Glutamatergic neuron (in vitro differentiated cells): ENCODE measurements around the gene SLC25A17. TPM values are rescaled to one million over a fixed set of nuclear protein-coding genes. Genes with fewer than 3 reads are reported as not detected.
"Not testable (repeated sequence)": the region's sequence is repeated elsewhere in the genome, so short reads cannot be mapped to it uniquely, and the experiment has no call there.

Source experiments
- DNase-seq: peaks from one replicate; pipeline ENCODE4 v3.0.0; 2022
- H3K27ac Mint-ChIP-seq: one replicate; pipeline ENCODE4 v1.8.0; 2020; ENCODE audit warnings: mild to moderate bottlenecking, mixed read lengths, inconsistent platforms; ENCODE audit not compliant: unreplicated experiment
- H3K27me3 Mint-ChIP-seq: one replicate; pipeline ENCODE4 v1.8.0; 2020; ENCODE audit warnings: mild to moderate bottlenecking, moderate library complexity, mixed read lengths, inconsistent platforms; ENCODE audit not compliant: unreplicated experiment
- H3K36me3 Mint-ChIP-seq: one replicate; pipeline ENCODE4 v1.8.0; 2020; ENCODE audit warnings: mild to moderate bottlenecking, mixed read lengths, inconsistent platforms; ENCODE audit not compliant: unreplicated experiment
- H3K4me1 Mint-ChIP-seq: one replicate; pipeline ENCODE4 v1.8.0; 2020; ENCODE audit warnings: mild to moderate bottlenecking, low read depth, mixed read lengths, inconsistent platforms; ENCODE audit not compliant: unreplicated experiment
- H3K4me3 Mint-ChIP-seq: one replicate; pipeline ENCODE4 v1.8.0; 2020; ENCODE audit warnings: mild to moderate bottlenecking, mixed read lengths, inconsistent platforms; ENCODE audit not compliant: unreplicated experiment
- H3K9me3 Mint-ChIP-seq: one replicate; pipeline ENCODE4 v1.8.0; 2020; ENCODE audit warnings: mild to moderate bottlenecking, moderate library complexity, mixed read lengths, inconsistent platforms; ENCODE audit not compliant: unreplicated experiment
- CTCF ChIP-seq: fragments of 200-600 bp; sonication (generic); IDR thresholded peaks from one replicate; pipeline ENCODE4 v1.5.0; 2021; ENCODE audit not compliant: partially characterized antibody, unreplicated experiment
- total RNA-seq: library from RNA; stranded (reverse); fragmentation: NEBNext Ultra II Directional; extraction: Animal tissue kit (Norgen Biotek cat#: 25700); gene quantifications from one replicate; pipeline ENCODE4 v1.2.1, GENCODE V29; 2021; ENCODE audit not compliant: unreplicated experiment

SLC25A17 gene
- total RNA-seq, 1 donor from 2014 or later = 18.3 TPM

DNA sequence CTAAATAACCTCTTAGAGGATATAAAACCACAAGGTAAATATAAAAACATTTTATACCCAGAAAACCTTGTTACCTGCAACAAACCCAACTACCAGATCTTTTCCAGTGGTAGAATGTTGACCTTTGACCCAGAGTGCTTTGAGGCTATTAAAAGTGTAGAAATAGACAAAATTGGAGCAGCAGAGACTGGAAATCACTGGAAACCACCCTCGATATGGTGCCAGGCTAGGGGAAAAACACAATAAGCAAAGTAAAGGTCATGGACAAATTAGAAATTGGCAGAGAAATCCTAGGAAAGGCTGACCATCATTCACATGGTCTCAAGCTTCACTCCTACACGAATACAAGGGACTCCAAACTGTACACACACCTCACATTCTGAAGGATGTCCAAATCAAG is 26.7 kb downstream of the SLC25A17 start:
- no peaks in the 10 kb centered on the region for H3K27me3 Mint-ChIP-seq
- H3K4me3 Mint-ChIP-seq = no peak overlapping the region
- H3K36me3 Mint-ChIP-seq = no peaks in the 10 kb centered on the region
- H3K4me1 Mint-ChIP-seq = no peaks in the 10 kb centered on the region
- H3K9me3 Mint-ChIP-seq = no peaks in the 10 kb centered on the region
- no peak for DNase-seq
- TF ChIP-seq CTCF = no peak
- H3K27ac Mint-ChIP-seq = no peak overlapping the region

DNA sequence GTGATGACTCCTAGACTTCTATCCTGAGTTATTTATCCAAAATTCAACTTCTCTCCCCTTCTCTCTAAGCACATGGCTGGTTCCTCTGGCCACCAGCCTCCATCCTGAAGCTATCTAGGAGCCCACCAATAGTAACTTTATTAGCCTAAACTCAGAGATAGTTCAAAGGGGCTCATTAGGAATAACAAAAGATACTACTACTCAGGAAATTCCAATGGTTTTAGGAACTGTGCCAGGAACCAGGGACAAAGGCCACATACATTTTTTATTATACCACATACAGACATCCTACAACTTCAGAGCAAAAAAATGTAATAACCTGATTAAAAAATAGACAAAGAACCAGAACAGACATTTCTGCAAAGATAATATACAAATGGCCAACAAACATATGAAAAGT is 27.9 kb downstream of the SLC25A17 start:
- H3K27ac Mint-ChIP-seq = no peak overlapping the region
- peaks cover 1% of the 10 kb centered on the region for H3K27me3 Mint-ChIP-seq
- H3K36me3 Mint-ChIP-seq = no peaks in the 10 kb centered on the region
- no peaks in the 10 kb centered on the region for H3K9me3 Mint-ChIP-seq
- no peaks in the 10 kb centered on the region for H3K4me1 Mint-ChIP-seq
- no peak for DNase-seq
- no peak overlapping the region for H3K4me3 Mint-ChIP-seq
- no peak for TF ChIP-seq CTCF

GRCh38 chr22:40789131-40789530 is 30.0 kb downstream of the SLC25A17 start:
- Mint-ChIP-seq H3K4me3 (no peak overlapping the region), H3K27ac (no peak overlapping the region), H3K9me3 (no peaks in the 10 kb centered on the region)

GRCh38 chr22:40782521-40782920 is 36.6 kb downstream of the SLC25A17 start:
- Mint-ChIP-seq H3K9me3 (peaks cover 1% of the 10 kb centered on the region), H3K4me3 (no peak overlapping the region), H3K36me3 (no peaks in the 10 kb centered on the region), H3K27ac (no peak overlapping the region), H3K27me3 (peaks cover 1% of the 10 kb centered on the region), H3K4me1 (no peaks in the 10 kb centered on the region)
- no peak for DNase-seq
- TF ChIP-seq CTCF = no peak

More at GRCh38 chr22:40789131-40789530, 30.0 kb downstream of the SLC25A17 start:
- H3K4me1 Mint-ChIP-seq = no peaks in the 10 kb centered on the region
- no peaks in the 10 kb centered on the region for H3K36me3 Mint-ChIP-seq
- DNase-seq = no peak
- TF ChIP-seq CTCF = no peak
- peaks cover 1% of the 10 kb centered on the region for H3K27me3 Mint-ChIP-seq

- not testable (repeated sequence) for H3K27me3 Mint-ChIP-seq, H3K4me1 Mint-ChIP-seq, H3K36me3 Mint-ChIP-seq, H3K27ac Mint-ChIP-seq, H3K4me3 Mint-ChIP-seq, DNase-seq, H3K9me3 Mint-ChIP-seq
These were observed 37.4 kb downstream of the SLC25A17 start for GRCh38 chr22:40781749-40782148.

DNA sequence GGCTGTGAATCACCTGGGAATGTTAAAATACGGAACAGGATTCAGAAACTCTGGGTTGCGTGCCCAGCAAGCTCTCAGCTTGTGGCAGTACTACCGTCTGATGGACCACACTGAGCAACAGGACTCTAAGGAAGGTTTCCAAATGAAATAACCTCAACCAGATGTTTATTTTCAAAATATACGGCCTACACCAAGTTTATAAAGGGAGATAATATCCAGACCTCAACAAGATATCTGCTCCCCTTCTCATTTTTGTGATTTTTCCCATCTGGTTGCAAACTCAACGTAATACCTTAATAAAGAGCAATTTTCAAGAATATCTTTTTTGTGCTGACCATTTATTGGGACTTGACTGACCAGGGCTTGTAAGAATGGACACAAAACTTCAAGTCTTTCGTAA is 49.4 kb downstream of the SLC25A17 start:
- Mint-ChIP-seq H3K4me1 (no peaks in the 10 kb centered on the region), H3K27ac (no peak overlapping the region), H3K4me3 (no peak overlapping the region), H3K27me3 (no peaks in the 10 kb centered on the region), H3K36me3 (no peaks in the 10 kb centered on the region), H3K9me3 (no peaks in the 10 kb centered on the region)
- no peak for TF ChIP-seq CTCF
- no peak for DNase-seq
